K562 (cell line): Measurements from ENCODE around the gene MYOC.

Experiments used
- MCM3 ChIP-seq: fragments of 450-650 bp; IDR thresholded peaks from 2 replicates; pipeline ENCODE4 v1.6.1; 2016
- NFATC3 ChIP-seq: fragments of 450-650 bp; IDR thresholded peaks from 2 replicates; pipeline ENCODE4 v1.6.1; 2017; ENCODE audit warnings: mild to moderate bottlenecking
- NR2F6 ChIP-seq: fragments of 450-650 bp; formaldehyde crosslinking; IDR thresholded peaks from 2 replicates; pipeline ENCODE4 v1.4.0; 2020; ENCODE audit warnings: mild to moderate bottlenecking
- ZNF232 ChIP-seq: sonication (generic); formaldehyde crosslinking; IDR thresholded peaks from 2 replicates; pipeline ENCODE4 v1.8.0; 2022; ENCODE audit warnings: mild to moderate bottlenecking, missing genetic modification reagents
- ZNF282 ChIP-seq: sonication (generic); formaldehyde crosslinking; IDR thresholded peaks from 2 replicates; pipeline ENCODE4 v1.8.1; 2023; ENCODE audit warnings: missing genetic modification reagents
- TF ChIP-seq, protein P1 (sequence below): fragments of 250-450 bp; sonication (Bioruptor Pico); IDR thresholded peaks from 2 replicates; pipeline ENCODE4 v1.8.0; 2021; ENCODE audit warnings: mild to moderate bottlenecking, moderate library complexity
- TF ChIP-seq, protein P2 (sequence below): fragments of 200-800 bp; sonication (Bioruptor generic); IDR thresholded peaks from 2 replicates; pipeline ENCODE4 v1.6.1; 2017; ENCODE audit warnings: missing genetic modification characterization, missing compliant biosample characterization
- TF ChIP-seq, protein P3 (sequence below), 2 experiments: fragments of 450-650 bp; formaldehyde crosslinking in 1 of 2; IDR thresholded peaks; 2 replicates each; pipeline versions ENCODE4 v1.4.0 to v1.6.1; 2014 to 2020; ENCODE audit warnings: mild to moderate bottlenecking in 2 of 2, borderline replicate concordance in 1 of 2, low read depth in 1 of 2

DNA sequence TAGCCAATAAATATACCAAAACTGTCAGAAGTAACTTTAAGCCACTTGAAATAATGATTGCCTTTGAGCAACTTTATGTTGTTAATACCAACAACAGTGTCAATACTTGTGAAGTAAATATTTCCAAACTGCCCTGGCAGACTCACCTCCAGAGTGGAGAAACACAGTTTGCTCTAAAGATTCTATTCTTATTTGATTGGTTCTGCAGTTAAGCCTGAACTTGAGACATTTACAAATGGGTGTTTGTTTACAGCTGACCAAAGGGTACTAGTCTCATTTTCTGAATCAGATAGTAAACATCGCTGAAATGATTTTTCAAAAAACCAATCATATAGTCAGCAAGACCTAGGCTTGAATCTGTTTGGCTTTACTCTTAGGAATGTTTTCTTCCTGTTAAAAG, 1.3 kb upstream of the MYOC start:
- TF ChIP-seq NR2F6 (CRISPR knock-in tag): no peak
- no peak for TF ChIP-seq ZNF232
- TF ChIP-seq NFATC3: no peak
- TF ChIP-seq, protein P1, sequence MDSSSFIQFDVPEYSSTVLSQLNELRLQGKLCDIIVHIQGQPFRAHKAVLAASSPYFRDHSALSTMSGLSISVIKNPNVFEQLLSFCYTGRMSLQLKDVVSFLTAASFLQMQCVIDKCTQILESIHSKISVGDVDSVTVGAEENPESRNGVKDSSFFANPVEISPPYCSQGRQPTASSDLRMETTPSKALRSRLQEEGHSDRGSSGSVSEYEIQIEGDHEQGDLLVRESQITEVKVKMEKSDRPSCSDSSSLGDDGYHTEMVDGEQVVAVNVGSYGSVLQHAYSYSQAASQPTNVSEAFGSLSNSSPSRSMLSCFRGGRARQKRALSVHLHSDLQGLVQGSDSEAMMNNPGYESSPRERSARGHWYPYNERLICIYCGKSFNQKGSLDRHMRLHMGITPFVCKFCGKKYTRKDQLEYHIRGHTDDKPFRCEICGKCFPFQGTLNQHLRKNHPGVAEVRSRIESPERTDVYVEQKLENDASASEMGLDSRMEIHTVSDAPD (CRISPR knock-in tag): no peak
- TF ChIP-seq, protein P2, sequence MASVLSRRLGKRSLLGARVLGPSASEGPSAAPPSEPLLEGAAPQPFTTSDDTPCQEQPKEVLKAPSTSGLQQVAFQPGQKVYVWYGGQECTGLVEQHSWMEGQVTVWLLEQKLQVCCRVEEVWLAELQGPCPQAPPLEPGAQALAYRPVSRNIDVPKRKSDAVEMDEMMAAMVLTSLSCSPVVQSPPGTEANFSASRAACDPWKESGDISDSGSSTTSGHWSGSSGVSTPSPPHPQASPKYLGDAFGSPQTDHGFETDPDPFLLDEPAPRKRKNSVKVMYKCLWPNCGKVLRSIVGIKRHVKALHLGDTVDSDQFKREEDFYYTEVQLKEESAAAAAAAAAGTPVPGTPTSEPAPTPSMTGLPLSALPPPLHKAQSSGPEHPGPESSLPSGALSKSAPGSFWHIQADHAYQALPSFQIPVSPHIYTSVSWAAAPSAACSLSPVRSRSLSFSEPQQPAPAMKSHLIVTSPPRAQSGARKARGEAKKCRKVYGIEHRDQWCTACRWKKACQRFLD (CRISPR knock-in tag): no peak
- TF ChIP-seq MCM3: no peak
- TF ChIP-seq, protein P3, sequence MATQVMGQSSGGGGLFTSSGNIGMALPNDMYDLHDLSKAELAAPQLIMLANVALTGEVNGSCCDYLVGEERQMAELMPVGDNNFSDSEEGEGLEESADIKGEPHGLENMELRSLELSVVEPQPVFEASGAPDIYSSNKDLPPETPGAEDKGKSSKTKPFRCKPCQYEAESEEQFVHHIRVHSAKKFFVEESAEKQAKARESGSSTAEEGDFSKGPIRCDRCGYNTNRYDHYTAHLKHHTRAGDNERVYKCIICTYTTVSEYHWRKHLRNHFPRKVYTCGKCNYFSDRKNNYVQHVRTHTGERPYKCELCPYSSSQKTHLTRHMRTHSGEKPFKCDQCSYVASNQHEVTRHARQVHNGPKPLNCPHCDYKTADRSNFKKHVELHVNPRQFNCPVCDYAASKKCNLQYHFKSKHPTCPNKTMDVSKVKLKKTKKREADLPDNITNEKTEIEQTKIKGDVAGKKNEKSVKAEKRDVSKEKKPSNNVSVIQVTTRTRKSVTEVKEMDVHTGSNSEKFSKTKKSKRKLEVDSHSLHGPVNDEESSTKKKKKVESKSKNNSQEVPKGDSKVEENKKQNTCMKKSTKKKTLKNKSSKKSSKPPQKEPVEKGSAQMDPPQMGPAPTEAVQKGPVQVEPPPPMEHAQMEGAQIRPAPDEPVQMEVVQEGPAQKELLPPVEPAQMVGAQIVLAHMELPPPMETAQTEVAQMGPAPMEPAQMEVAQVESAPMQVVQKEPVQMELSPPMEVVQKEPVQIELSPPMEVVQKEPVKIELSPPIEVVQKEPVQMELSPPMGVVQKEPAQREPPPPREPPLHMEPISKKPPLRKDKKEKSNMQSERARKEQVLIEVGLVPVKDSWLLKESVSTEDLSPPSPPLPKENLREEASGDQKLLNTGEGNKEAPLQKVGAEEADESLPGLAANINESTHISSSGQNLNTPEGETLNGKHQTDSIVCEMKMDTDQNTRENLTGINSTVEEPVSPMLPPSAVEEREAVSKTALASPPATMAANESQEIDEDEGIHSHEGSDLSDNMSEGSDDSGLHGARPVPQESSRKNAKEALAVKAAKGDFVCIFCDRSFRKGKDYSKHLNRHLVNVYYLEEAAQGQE (IDR thresholded peaks at IDR 0.05; ENCODE audit: borderline replicate concordance): no peak
- TF ChIP-seq, protein P3 (CRISPR knock-in tag; IDR thresholded peaks at IDR 0.05; ENCODE audit: low read depth): no peak
- TF ChIP-seq ZNF282 (CRISPR knock-in tag): no peak
